ENCODE measurements around the gene CTDP1.

DNA sequence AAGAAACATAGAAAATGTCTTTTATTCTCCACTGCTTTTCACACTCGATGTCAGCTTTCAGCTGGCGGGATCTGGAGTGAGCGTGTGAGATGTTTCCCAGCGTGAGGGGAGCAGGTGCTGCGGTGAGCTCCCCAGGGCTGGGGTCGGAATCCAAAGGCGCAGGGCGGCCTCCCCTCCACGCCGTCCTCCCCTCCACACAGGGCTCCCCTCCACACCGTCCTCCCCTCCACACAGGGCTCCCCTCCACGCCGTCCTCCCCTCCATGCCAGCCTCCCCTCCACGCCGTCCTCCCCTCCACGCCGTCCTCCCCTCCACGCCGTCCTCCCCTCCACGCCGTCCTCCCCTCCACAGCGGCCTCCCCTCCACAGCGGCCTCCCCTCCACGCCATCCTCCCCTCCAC lies 91.2 kb downstream of the CTDP1 start:
- TF ChIP-seq POLR2A (IDR thresholded peaks at IDR 0.05; ENCODE audit: borderline replicate concordance, extremely low read depth, insufficient read depth, insufficient read length) (no peak), SRF (IDR thresholded peaks at IDR 0.05; ENCODE audit: low read depth) (no peak)
